Keratinocyte (primary cell): ENCODE data around the gene SLC8A3.

Experiments
- CTCF ChIP-seq, 3 experiments: IDR thresholded peaks in 1 of 3; conservative IDR thresholded peaks in 1 of 3; optimal IDR thresholded peaks in 1 of 3; 2 replicates in 2 of 3; 3 replicates in 1 of 3; pipeline versions ENCODE3 to v1.5.1; 2011; ENCODE audit warnings: low read length in 3 of 3, mild to moderate bottlenecking in 3 of 3, moderate library complexity in 2 of 3, control low read depth in 1 of 3, inconsistent platforms in 1 of 3; ENCODE audit not compliant: insufficient read depth in 2 of 3; ENCODE audit errors: extremely low read depth in 1 of 3
- EZH2 ChIP-seq: IDR thresholded peaks from one replicate; pipeline ENCODE4 v1.6.1; 2012; ENCODE audit warnings: inconsistent platforms, mild to moderate bottlenecking, low read length, moderate library complexity

- TF ChIP-seq CTCF (optimal IDR thresholded peaks at IDR 0.05 in 1 of 3, IDR thresholded peaks at IDR 0.05 in 1 of 3, conservative IDR thresholded peaks at IDR 0.05 in 1 of 3; ENCODE audit: extremely low read depth in 1 of 3, insufficient read depth in 2 of 3, low read length in 3 of 3) (no peak), EZH2 (no peak)
These were observed 44.7 kb downstream of the SLC8A3 start for GRCh38 chr14:70144046-70144445.
